Tongue (tissue), 2 donors: ENCODE data around the gene IFT52. TPM values are rescaled to one million over a fixed set of nuclear protein-coding genes. Genes with fewer than 3 reads are reported as not detected.
"Not testable (repeated sequence)": the region's sequence is repeated elsewhere in the genome, so short reads cannot be mapped to it uniquely, and the experiment has no call there.

Source experiments
- DNase-seq: peaks from one replicate; pipeline ENCODE4 v3.0.0-alpha.2; 2015
- total RNA-seq: library from RNA; depleted of rRNA; stranded (reverse); fragments of >200 nt; gene quantifications from one replicate; pipeline ENCODE4 v1.2.3, GENCODE V29; 2014

The IFT52 gene
- total RNA-seq, 1 donor from 2014 or later: 26.2 TPM

DNA sequence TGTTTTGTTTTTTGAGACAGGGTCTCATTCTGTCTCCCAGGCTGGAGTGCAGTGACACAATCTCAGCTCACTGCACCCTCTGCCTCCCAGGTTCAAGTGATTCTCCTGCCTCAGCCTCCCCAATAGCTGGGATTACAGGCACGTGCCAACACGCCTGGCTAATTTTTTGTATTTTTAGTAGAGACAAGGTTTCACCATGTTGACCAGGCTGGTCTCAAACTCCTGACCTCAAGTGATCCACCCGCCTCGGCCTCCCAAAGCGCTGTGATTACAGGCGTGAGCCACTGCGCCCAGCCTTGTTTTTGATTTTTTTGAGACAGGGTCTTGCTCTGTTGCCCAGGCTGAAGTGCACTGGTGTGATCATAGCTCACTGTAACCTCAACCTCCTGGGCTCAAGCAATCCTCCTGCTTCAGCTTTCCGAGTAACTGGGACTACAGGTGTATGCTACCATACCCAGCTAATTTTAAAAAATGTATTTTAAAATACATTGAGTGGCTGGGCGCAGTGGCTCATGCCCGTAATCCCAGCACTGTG, 61.0 kb downstream of the IFT52 start:
- DNase-seq: not testable (repeated sequence)

DNA sequence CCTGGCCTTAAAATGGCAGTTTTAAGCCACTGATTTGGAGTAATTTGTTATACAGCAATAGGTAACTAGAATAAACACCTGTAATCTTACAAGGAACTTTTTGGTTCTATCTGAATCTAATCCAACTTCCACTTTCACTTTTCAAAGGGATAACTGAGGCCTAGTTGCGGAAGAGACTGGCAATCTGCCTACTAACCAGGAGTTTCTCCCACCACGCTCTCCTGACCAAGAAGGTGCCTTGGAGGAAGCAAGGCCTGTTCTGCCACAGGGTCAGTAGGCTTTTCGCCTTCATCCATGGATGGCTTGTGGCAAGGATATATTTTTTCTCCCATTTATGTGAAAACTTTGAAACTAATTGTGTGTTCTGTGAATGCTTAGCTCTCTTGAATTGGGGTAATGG, 63.2 kb downstream of the IFT52 start:
- DNase-seq: no peak

DNA sequence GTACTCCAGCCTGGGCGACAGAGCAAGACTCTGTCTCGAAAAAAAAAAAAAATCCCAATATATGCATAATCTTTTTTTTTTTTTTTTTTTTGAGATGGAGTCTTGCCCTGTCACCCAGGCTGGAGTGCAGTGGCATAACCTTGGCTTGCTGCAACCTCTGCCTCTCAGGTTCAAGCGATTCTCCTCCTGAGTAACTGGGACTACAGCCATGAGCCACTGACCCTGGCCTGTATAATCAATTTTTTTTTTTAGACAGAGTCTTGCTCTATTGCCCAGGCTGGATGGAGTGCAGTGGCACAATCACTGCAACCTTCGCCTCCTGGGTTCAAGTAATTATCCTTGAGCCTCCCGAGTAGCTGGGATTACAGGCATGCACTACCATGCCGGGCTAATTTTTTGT, 64.4 kb downstream of the IFT52 start:
- not testable (repeated sequence) for DNase-seq

DNA sequence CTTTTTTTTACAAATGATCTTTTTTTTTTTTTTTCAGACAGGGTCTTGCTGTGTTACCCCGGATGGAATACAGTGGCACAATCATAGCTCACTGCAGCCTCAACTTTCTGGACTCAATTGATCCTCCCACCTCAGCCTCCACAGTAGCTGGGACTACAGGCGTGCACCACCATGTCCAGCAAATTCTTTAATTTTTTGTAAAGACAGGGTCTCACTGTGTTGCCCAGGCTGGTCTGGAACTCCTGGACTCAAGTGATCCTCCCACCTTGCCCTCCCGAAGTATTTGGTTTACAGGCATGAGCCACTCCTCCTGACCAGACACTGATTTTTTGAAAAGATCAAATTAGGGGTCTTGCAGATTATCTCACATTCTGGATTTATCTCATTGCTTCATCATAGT, 65.2 kb downstream of the IFT52 start:
- no peak for DNase-seq

DNA sequence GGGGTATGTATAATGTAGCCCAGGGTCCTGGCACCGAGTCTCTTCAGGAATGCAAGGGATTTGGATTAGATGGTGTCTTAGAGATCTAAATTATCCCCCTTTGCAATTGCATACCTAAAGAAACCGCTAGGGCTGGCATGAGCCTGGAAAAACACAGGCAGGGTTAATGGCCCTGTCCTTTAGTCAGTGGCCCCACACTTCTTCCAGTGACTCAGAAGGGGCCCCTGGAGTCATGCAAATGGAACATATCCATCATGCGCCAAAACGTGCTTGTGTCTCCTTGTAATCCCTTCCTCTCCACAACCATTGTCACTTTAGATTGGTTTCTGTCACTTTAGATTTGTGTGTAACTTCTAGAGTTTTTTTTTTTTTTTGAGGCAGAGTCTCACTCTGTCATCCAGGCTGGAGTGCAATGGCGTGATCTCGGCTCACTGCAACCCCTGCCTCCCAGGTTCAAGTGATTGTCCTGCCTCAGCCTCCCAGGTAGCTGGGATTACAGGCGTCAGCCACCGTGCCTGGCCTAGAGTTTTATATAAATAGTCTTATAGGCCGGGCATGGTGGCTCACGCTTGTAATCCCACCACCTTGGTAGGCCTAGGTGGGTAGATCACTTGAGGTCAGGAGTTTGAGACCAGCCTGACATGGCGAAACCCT, 67.5 kb downstream of the IFT52 start:
- DNase-seq: no peak

DNA sequence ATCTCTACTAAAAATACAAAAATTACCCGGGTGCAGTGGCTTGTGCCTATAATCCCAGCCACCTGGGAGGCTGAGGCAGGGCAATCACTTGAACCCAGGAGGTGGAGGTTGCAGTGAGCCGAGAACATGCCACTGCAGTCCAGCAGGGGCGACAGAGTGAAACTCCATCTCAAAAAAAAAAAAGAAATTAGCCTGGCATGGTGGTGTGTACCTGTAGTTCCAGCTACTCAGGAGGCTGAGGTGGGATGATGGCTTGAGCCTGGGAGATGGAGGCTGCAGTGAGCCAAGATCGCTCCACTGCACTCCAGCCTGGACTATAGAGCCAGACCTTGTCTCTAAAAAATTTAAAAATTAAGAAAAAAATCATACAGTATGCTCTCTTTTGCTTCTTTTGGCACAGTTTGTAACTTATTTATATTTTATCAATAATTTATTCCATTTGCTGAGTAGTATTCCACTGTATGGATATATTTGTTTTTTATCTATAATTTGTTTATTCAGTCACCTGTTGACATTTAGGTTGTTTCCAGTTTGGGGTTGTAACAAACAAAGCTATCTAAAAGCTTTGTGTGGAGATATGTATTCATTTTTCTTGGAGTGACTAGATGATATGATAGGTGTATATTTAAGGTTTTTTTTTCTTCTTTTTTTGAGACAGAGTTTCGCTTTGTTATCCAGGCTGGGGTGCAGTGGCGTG, 68.1 kb downstream of the IFT52 start:
- no peak for DNase-seq

DNA sequence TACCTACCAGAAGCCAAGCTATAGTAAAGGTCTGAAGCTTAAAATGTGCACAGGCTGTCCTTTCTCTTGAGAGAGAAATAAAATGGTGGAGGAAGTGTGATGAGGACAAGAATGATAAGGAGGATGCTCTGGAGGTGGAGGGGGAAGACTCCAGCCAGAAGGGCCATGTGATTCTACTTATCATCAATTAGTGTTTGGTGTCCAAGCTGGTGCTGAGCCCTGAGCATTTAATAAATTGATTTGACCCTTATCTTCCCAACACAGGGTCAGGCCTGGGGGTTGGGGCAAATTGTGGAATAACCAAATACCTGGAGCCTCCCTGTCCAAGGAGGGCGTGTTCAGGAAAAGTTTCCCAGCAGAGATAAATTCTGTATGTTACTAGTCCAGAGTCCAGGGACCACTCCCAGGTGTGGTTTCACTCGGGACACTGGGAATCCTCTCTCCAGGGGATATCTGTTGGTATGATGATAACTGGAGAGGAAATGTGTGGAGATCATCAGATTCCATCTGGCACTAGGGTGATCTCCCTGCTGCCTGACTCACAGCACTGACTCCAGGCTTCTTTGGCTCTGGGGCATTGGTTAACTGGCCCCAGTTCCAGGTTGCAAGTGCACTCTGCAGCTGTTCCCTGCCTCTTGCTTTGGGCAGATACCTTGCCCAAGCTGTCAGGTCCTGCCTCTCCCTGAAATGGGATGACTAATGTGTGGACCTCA, 72.4 kb downstream of the IFT52 start:
- DNase-seq: no peak

DNA sequence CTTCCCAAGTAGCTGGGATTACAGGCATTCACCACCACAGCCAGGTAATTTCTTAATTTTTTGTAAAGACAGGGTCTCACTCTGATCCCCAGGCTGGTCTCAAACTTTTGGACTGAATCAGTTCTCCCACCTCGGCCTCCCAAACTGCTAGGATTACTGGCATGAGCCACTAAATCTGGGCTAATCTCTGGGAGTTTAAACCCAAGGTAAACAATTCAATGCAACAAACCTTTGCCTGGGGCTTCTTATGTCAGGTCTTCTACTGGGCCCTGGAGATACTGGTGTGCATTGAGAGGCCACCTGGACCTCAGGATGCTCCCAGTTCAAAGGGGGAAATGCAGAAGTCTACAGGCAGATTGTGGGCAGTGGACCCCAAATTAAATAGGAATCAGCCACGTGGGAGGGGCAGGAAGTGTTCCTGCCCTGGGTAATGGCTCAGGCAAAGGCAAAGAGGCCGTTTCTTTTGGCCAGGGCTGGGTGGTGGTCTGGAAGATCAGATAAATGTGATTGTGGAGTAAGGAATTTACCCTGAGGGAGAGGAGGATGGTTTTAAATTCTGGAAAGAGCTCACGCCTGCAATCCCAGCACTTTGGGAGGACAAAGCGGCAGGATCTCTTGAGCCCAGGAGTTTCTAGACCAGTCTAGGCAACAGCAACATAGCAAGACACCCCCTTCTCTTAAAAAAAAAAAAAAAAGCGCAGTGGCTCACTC, 74.9 kb downstream of the IFT52 start:
- DNase-seq: no peak

DNA sequence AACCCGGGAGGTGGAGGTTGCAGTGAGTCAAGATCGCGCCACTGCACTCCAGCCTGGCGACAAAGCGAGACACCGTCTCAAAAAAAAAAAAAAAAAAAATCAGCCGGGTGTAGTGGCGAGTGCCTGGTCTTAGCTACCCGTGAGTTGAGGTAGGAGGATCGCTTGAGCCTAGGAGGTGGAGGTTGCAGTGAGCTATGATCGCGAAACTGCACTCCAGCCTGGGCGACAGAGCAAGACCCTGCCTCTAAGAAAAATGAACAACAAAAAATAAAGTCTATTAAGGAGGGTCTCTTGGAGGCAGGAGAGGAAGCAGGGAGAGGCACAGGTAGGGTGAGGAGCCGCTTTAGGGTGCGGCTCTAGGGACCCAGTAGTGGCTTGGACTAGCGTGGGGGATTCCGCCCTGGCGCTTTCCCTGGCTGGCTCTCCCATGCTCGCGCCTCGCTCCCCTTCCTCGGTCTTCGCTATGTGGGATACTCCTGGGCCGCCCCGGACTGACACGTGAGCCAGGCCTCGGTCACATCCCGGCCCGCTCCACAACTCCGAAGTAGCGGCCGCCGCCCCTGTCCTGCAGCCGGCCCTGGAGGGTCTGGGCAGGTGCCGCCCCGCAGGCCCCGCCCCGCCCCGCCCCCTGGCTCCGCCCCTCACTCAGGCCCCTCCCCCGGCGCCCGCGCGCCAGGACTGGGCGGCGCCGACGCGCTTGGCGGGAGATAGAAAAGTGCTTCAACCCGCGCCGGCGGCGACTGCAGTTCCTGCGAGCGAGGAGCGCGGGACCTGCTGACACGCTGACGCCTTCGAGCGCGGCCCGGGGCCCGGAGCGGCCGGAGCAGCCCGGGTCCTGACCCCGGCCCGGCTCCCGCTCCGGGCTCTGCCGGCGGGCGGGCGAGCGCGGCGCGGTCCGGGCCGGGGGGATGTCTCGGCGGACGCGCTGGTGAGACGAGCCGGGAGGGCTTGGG, 75.9 kb downstream of the IFT52 start, which contains the start of gene MYBL2:
MYBL2 (plus strand) TSS at position 739 of the 953 bp plus-strand sequence; CDS start at position 909, 170 bp downstream.
- peak; percentile 78 for DNase-seq

DNA sequence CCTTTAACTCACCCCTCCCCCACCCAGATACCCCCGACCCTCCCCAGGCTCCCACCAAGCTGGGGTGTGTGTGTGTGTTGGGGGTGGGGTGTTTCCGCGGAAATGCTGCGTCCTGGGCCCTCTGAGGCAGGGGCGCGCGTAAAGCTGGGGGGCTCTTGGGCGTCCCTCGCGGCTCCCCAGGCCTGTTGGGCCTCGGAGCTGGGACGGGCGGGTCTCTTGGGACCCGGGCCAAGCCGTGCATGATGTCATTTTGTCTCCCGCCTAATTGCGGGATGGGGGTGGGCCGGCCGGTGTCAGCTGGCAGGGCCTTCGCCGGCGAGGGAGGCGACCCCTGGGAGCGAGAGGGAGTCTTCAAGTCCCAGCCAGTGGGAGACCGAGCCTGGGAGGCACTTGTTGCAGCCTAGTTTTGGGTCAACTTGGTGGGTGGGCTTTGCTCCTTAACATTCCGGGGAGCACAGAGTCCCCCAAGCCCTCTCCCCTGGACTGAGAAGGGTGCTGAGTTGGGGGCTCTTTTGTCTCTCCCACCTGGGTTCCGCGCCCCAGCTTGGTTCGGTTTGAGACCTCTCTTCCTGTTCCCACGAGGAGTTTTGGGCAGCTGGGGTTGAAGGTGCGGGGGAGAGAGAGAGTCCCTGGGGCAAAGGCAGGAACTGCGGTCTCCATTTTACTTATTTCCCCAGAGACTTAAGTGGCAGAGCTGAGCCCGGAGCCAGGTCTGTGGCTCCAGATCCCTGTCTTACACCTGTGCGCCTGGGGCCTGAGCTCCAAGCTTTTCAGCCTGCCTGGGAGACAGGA, 76.8 kb downstream of the IFT52 start:
- peak; percentile 49 for DNase-seq

DNA sequence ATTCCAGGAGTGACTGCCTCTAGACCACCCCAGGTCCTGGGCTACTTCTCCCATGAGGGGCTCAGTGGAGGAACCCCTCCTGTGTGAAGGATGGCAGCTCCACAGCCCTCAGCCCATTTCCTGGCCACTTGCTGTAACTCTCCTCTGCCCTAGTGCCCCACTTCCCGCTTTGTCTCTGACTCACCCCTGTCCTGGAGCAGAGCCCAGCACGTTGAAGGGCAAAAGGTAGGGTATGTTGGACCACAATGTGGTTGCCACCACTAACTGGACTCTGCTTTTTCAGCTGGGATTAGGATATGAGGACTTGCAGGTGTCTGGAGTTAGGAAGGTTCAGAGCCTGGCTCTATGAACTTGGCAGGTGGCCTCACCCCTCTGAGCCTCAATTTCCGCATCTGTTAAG, 78.6 kb downstream of the IFT52 start:
- no peak for DNase-seq

DNA sequence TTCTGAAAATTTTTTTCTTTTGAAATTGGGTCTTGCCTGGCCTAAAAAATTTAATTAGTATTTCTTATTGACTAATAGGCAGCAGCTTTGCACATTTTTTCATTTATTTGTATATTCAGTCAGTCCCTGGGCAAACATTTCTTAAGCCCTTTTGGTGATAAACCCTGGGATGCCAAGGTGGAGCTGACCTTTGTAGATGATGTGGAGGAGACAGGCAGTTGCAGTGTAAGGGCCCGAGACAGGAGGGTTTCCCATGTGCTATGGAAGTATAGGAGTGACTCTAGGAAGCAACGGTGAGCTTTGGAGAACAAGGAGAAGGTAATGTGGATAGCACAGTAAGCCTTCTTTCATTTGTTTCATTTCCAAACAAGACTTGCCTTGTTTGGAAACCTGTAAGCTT, 79.7 kb downstream of the IFT52 start:
- no peak for DNase-seq

DNA sequence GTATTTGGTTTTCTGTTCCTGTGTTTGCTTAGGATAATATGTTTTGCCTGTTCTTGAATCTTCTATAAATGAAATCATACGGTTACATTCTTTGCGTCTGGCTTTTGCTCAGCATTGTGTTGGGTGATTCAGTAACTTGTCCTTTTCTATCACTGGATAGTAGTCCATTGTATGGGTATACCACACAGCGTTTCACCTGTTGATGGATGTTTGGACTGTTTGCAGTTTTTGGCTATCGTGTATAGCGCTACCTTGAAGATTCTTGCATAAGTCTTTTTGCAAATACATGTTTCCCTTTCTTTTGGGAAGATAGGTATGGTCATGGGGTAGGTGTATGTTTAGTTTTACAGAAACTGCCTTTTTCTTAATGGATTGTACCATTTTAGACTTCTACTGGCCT, 85.6 kb downstream of the IFT52 start:
- DNase-seq: no peak

DNA sequence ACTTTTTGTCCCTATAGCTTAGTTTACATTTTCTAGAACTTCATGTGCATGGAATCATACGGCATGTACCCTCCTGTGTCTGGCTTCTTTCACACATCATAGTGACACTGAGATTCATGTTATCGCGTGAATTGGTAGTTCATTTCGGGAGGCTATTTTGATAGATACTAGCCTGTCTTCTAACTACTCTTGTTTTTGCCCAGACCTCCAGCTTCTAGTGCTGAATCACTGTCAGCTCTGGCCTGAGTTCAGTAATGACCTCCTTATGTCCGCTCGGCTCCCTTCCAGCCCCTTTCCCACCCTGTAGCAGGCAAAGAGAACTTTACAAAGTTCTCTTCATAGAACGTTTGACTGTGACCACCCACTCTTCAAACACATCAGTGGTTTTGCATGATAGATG, 90.2 kb downstream of the IFT52 start:
- no peak for DNase-seq

DNA sequence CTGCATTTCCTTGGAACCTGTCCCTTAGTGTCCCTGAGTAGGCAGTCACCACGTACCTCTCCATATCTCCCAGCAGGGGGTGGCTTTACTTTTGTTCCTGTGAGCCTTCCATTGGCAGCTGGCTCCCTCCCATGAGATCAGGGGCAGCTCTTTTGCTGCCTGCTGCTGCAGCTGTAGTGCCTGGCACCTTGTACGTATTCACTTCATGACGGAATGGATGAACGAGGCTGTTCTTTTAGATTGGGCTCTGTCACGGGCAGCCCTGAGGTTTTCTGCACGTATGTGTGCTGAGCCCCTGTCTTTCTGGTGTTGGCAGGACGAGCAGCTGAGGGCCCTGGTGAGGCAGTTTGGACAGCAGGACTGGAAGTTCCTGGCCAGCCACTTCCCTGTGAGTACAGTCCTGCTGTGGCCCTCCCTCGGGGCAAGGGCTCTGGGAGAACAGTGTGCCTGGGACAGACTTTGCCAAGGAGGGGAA, 90.8 kb downstream of the IFT52 start:
- peak; percentile 44 for DNase-seq

DNA sequence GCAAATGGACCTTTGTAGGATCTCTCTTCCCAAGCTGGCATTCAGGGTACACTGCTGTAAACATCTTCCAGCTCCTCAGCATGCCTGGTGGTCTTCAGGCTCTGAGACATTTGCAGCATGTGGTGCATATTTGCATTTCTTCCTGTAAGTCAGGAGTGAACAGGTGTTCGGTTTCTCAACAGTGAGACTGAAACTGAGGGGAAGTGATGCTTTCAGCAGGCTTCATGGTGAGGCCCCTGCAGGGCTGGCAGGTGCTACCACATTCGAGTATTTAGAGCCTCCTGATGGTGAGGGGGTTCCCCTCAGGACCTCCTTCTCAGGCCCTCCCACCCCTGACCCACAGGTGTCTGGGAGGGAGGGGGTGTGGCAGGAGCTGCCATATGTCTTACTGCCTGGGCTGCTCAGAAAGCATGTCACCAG, 91.3 kb downstream of the IFT52 start:
- peak; percentile 5 for DNase-seq

DNA sequence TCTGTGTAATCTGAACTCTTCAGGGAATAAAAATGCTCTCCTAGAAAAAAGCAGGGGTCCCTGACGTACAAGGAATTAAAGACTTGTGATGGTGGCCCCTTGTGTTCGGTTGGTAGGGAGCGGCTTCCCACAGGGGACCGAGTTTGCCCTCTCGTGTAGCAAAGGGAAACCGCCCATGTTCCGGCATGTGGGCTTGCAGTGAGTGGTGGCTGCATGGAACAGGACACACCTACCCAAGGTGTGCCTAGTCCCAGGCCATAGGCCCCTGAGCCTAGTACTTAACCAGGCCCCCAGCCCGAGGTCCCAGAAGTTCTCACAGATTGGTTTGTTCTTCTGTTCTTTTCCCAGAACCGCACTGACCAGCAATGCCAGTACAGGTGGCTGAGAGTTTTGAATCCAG, 91.7 kb downstream of the IFT52 start:
- no peak for DNase-seq

DNA sequence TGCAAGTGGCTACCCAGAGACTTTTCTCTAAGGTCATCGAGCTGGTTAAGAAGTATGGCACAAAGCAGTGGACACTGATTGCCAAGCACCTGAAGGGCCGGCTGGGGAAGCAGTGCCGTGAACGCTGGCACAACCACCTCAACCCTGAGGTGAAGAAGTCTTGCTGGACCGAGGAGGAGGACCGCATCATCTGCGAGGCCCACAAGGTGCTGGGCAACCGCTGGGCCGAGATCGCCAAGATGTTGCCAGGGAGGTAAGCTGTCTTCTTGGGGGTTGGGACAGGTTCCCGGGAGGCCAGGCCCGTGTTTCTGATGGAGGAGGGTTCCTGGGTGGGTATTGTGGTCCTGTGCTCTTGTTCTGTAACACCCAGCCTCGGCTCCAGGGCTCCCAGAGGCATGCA, 96.1 kb downstream of the IFT52 start:
- no peak for DNase-seq

DNA sequence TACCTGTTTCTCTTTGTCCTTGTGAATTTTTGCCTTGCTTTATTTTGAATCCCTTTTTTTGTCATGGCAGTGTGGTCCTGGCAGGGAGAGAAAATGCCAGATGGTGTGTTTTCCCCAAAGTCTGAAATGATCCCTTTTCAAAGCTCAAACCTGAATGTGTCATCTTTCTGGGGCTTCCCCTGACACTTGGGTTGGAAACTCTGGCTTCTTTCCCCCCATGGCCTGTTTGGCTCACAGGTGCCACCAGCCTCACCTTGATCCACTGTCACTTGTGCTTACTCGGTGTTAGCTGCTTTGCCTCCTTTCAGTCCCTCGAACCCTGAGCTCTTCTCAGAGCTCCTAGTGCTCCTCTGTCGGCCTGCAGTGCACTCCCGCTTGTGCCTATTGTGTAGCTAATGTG, 98.4 kb downstream of the IFT52 start:
- no peak for DNase-seq

DNA sequence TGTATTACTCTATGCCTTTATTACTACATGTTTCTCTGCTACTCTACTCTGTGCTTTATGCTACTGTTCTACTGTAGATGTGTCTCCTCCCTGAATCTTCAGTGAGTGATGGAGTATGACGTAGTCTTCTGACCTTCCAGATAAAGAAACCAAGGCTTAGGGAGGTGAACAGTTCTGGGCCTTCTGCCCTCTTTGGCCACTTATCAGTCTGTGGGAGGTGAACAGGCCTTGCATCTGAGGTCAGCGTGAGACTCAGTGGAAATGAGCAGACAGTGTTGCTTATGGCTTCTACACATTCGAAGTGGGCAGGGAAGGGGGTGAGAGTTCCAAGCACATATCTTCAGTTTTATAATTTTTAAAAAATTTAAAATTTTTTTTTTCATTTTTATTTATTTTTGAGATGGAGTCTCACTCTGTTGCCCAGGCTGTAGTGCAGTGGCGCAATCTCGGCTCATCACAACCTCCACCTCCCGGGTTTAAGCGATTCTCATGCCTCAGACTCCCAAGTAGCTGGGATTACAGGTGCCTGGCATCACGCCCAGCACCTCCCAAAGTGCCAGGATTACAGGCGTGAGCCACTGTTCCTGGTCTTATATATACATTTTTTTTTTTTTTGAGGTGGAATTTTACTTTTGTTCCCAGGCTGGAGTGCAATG, 100.3 kb downstream of the IFT52 start:
- no peak for DNase-seq
